H1 (cell line): Measurements from ENCODE around the gene IGF2R.
A peak's percentile ranks its signal among the peaks of the same experiment; 100 is the strongest.

Experiments
- BACH1 ChIP-seq: IDR thresholded peaks from 2 replicates; pipeline ENCODE4 v1.6.1; 2012; ENCODE audit warnings: low read length, improper control_type of control experiment
- CREB1 ChIP-seq: IDR thresholded peaks from 2 replicates; pipeline ENCODE4 v1.6.1; 2012; ENCODE audit warnings: inconsistent platforms
- EP300 ChIP-seq, 2 experiments: IDR thresholded peaks; 1 replicate in 1 of 2; 2 replicates in 1 of 2; pipeline ENCODE4 v1.6.1; 2011 to 2012; ENCODE audit warnings: low read depth in 2 of 2, low read length in 2 of 2, mild to moderate bottlenecking in 2 of 2, borderline replicate concordance in 1 of 2, inconsistent platforms in 1 of 2, moderate library complexity in 1 of 2
- HDAC2 ChIP-seq, 2 experiments: fragments of 300-600 bp in 1 of 2; sonication (generic) in 1 of 2; IDR thresholded peaks; 2 replicates each; pipeline ENCODE4 v1.6.1; 2011 to 2012; ENCODE audit warnings: low read depth in 2 of 2, low read length in 2 of 2, mild to moderate bottlenecking in 2 of 2, moderate library complexity in 2 of 2, borderline replicate concordance in 1 of 2, inconsistent platforms in 1 of 2
- JUN ChIP-seq: IDR thresholded peaks from 2 replicates; pipeline ENCODE4 v1.6.1; 2011; ENCODE audit warnings: low read depth, mild to moderate bottlenecking, improper control_type of control experiment, low read length
- POLR2A ChIP-seq, 2 experiments: IDR thresholded peaks; 1 replicate in 1 of 2; 2 replicates in 1 of 2; pipeline ENCODE4 v1.6.1; 2011; ENCODE audit warnings: low read depth in 2 of 2, low read length in 2 of 2, mild to moderate bottlenecking in 2 of 2; ENCODE audit errors: control extremely low read depth in 1 of 2
- RBBP5 ChIP-seq: IDR thresholded peaks from 2 replicates; pipeline ENCODE4 v1.7.1; 2012; ENCODE audit warnings: low read depth, mild to moderate bottlenecking, inconsistent platforms, low read length, moderate library complexity, borderline replicate concordance
- TAF1 ChIP-seq: IDR thresholded peaks from 2 replicates; pipeline ENCODE4 v1.6.1; 2011; ENCODE audit warnings: mild to moderate bottlenecking, low read depth, low read length
- TF ChIP-seq, protein P1 (sequence below), 3 experiments: IDR thresholded peaks; 1 replicate in 2 of 3; 2 replicates in 1 of 3; pipeline versions ENCODE4 v1.5.1 to v1.6.1; 2011; ENCODE audit warnings: low read length in 3 of 3, mild to moderate bottlenecking in 3 of 3, inconsistent platforms in 2 of 3, low read depth in 1 of 3, moderate library complexity in 1 of 3; ENCODE audit not compliant: insufficient read depth in 1 of 3; ENCODE audit errors: control extremely low read depth in 1 of 3

- TF ChIP-seq CREB1 (no peak), EP300 (IDR thresholded peaks at IDR 0.05; ENCODE audit: borderline replicate concordance in 1 of 2, low read depth in 2 of 2, low read length in 2 of 2) (0 out of 3 replicates have a peak, but pooled peaks of 1 of the 2 experiments have one; percentile 14), POLR2A (IDR thresholded peaks at IDR 0.05; ENCODE audit: control extremely low read depth in 1 of 2, low read depth in 2 of 2, low read length in 2 of 2) (peak; percentile 76 to 80), JUN (no peak), HDAC2 (IDR thresholded peaks at IDR 0.05; ENCODE audit: borderline replicate concordance in 1 of 2, low read depth in 2 of 2, low read length in 2 of 2) (no peak; a peak in 1 of 4 replicates), TAF1 (peak; percentile 87), RBBP5 (no peak), BACH1 (no peak)
- TF ChIP-seq, protein P1, sequence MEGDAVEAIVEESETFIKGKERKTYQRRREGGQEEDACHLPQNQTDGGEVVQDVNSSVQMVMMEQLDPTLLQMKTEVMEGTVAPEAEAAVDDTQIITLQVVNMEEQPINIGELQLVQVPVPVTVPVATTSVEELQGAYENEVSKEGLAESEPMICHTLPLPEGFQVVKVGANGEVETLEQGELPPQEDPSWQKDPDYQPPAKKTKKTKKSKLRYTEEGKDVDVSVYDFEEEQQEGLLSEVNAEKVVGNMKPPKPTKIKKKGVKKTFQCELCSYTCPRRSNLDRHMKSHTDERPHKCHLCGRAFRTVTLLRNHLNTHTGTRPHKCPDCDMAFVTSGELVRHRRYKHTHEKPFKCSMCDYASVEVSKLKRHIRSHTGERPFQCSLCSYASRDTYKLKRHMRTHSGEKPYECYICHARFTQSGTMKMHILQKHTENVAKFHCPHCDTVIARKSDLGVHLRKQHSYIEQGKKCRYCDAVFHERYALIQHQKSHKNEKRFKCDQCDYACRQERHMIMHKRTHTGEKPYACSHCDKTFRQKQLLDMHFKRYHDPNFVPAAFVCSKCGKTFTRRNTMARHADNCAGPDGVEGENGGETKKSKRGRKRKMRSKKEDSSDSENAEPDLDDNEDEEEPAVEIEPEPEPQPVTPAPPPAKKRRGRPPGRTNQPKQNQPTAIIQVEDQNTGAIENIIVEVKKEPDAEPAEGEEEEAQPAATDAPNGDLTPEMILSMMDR (IDR thresholded peaks at IDR 0.05; ENCODE audit: control extremely low read depth in 1 of 3, insufficient read depth in 1 of 3, low read depth in 1 of 3, low read length in 3 of 3) = no peak
Measured at GRCh38 chr6:159968295-159969203, at the start of gene IGF2R.
